H1 (cell line): ENCODE measurements around the gene MPPE1.
"Not testable (repeated sequence)": the region's sequence is repeated elsewhere in the genome, so short reads cannot be mapped to it uniquely, and the experiment has no call there.

Experiments used
- CBX8 ChIP-seq: fragments of 300-800, 300-1000 bp; sonication (generic); IDR thresholded peaks from 2 replicates; pipeline ENCODE4 v1.7.1; 2016; ENCODE audit warnings: low read depth, low read length, borderline replicate concordance
- CEBPB ChIP-seq: IDR thresholded peaks from 2 replicates; pipeline ENCODE4 v1.6.1; 2012; ENCODE audit warnings: low read depth, low read length
- CHD2 ChIP-seq: IDR thresholded peaks from 2 replicates; pipeline ENCODE4 v1.6.1; 2012; ENCODE audit warnings: low read length, improper control_type of control experiment
- EZH2 ChIP-seq: fragments of 200-600 bp; sonication (generic); IDR thresholded peaks from 2 replicates; pipeline ENCODE4 v1.7.1; 2012; ENCODE audit warnings: low read depth, mild to moderate bottlenecking, moderate library complexity, low read length, inconsistent platforms; ENCODE audit not compliant: severe bottlenecking
- FOSL1 ChIP-seq: IDR thresholded peaks from 2 replicates; pipeline ENCODE4 v1.6.1; 2011; ENCODE audit warnings: mild to moderate bottlenecking, low read depth, low read length, moderate library complexity; ENCODE audit not compliant: insufficient read depth
- GABPA ChIP-seq: IDR thresholded peaks from 2 replicates; pipeline ENCODE4 v1.6.1; 2011; ENCODE audit warnings: mild to moderate bottlenecking, low read length, moderate library complexity, borderline replicate concordance; ENCODE audit not compliant: insufficient read depth
- JUND ChIP-seq: IDR thresholded peaks from 2 replicates; pipeline ENCODE4 v1.6.1; 2011; ENCODE audit warnings: mild to moderate bottlenecking, improper control_type of control experiment, low read length
- POLR2A ChIP-seq, 2 experiments: IDR thresholded peaks; 1 replicate in 1 of 2; 2 replicates in 1 of 2; pipeline ENCODE4 v1.6.1; 2011; ENCODE audit warnings: low read depth in 2 of 2, low read length in 2 of 2, mild to moderate bottlenecking in 2 of 2; ENCODE audit errors: control extremely low read depth in 1 of 2
- RAD21 ChIP-seq, 2 experiments: IDR thresholded peaks in 1 of 2; conservative IDR thresholded peaks in 1 of 2; 2 replicates each; pipeline ENCODE4 v1.6.1; 2011; ENCODE audit warnings: low read depth in 2 of 2, low read length in 2 of 2, improper control_type of control experiment in 1 of 2, inconsistent platforms in 1 of 2, mild to moderate bottlenecking in 1 of 2, moderate library complexity in 1 of 2
- SAP30 ChIP-seq: fragments of 300-600 bp; sonication (generic); IDR thresholded peaks from 2 replicates; pipeline ENCODE4 v1.7.1; 2012; ENCODE audit warnings: low read length, moderate library complexity, mild to moderate bottlenecking, inconsistent platforms; ENCODE audit not compliant: insufficient read depth, insufficient replicate concordance
- TF ChIP-seq, protein P1 (sequence below), 3 experiments: IDR thresholded peaks; 1 replicate in 2 of 3; 2 replicates in 1 of 3; pipeline versions ENCODE4 v1.5.1 to v1.6.1; 2011; ENCODE audit warnings: low read length in 3 of 3, mild to moderate bottlenecking in 3 of 3, inconsistent platforms in 2 of 3, low read depth in 1 of 3, moderate library complexity in 1 of 3; ENCODE audit not compliant: insufficient read depth in 1 of 3; ENCODE audit errors: control extremely low read depth in 1 of 3
- TF ChIP-seq, protein P2 (sequence below): IDR thresholded peaks from 2 replicates; pipeline ENCODE4 v1.6.1; 2012; ENCODE audit warnings: inconsistent platforms

DNA sequence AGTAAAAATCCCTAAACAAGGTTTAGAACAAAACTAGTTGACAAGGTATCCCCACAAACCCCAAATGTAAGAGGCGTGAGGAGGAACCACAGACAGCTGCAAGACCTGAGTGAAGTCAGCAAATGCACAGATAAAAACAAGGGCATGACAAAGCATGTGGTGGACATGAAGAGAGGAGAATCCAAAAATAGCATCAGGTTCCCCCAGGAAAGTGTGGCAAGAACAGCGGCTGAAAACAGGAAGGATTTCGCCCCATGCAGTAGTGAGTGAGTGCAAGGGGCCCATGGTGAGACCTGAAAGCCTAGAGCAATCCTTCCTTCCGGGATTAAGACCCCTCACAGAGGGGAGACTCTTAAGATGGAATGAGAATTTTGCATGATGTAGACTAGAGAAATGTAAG lies 8.8 kb upstream of the MPPE1 start:
- not testable (repeated sequence) for TF ChIP-seq EZH2; GABPA; FOSL1; POLR2A (IDR thresholded peaks at IDR 0.05; ENCODE audit: control extremely low read depth in 1 of 2, low read depth in 2 of 2, low read length in 2 of 2); CEBPB; CBX8; SAP30; CHD2; JUND; RAD21 (IDR thresholded peaks at IDR 0.05 in 1 of 2, conservative IDR thresholded peaks at IDR 0.05 in 1 of 2; ENCODE audit: low read depth in 2 of 2, low read length in 2 of 2)
- TF ChIP-seq, protein P1, sequence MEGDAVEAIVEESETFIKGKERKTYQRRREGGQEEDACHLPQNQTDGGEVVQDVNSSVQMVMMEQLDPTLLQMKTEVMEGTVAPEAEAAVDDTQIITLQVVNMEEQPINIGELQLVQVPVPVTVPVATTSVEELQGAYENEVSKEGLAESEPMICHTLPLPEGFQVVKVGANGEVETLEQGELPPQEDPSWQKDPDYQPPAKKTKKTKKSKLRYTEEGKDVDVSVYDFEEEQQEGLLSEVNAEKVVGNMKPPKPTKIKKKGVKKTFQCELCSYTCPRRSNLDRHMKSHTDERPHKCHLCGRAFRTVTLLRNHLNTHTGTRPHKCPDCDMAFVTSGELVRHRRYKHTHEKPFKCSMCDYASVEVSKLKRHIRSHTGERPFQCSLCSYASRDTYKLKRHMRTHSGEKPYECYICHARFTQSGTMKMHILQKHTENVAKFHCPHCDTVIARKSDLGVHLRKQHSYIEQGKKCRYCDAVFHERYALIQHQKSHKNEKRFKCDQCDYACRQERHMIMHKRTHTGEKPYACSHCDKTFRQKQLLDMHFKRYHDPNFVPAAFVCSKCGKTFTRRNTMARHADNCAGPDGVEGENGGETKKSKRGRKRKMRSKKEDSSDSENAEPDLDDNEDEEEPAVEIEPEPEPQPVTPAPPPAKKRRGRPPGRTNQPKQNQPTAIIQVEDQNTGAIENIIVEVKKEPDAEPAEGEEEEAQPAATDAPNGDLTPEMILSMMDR (IDR thresholded peaks at IDR 0.05; ENCODE audit: control extremely low read depth in 1 of 3, insufficient read depth in 1 of 3, low read depth in 1 of 3, low read length in 3 of 3) = not testable (repeated sequence)
- TF ChIP-seq, protein P2, sequence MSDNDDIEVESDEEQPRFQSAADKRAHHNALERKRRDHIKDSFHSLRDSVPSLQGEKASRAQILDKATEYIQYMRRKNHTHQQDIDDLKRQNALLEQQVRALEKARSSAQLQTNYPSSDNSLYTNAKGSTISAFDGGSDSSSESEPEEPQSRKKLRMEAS = not testable (repeated sequence)
